Measurements from ENCODE around the gene SLC25A21. TPM values are rescaled to one million over a fixed set of nuclear protein-coding genes. Genes with fewer than 3 reads are reported as not detected.

The SLC25A21 gene
- total and polyA plus RNA-seq, 10 of the 15 experiments (the other 5 are each of a cell fraction or from before 2014, with no cell fraction given) = 0.06 to 0.72 (median 0.17) TPM; not detected in 3

DNA sequence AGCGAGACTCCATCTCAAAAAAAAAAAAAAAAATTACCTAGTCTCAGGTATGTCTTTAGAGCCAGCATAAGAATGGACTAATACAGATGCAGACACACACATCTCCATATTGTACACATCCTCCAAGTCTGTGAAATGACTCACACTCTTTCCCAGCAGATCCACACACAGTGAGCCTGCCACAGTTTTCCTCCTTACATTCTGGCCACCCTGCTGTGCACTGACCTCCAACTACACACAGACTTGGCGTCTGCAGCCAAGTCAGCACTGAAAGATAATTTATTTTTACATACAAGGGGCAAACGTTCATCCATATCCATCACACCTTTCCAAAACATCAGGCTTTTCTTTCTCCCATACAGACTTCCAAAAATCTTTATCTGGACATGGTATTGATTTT lies 115.9 kb downstream of the SLC25A21 start:
- WGBS (ENCODE audit: insufficient coverage, insufficient replicate concordance, low lambda C conversion rate, missing lambda C conversion rate) = 7% methylated on average over 2 of the region's 3 CpGs
- no peak for FAIRE-seq
- POLR2A ChIA-PET = interaction anchor here (0.6 kb wide), 1 partner anchor 824 kb away, joined by 4 read pairs; no protein-coding TSS in a partner anchor
- no peaks in the 10 kb centered on the region for H4K20me1 ChIP-seq (ENCODE audit: control insufficient read depth, insufficient read depth)
- RAD21 ChIA-PET (ENCODE audit: unreplicated experiment) = no interaction called here
- H3K4me2 ChIP-seq (ENCODE audit: control insufficient read depth, insufficient read depth) = no peak overlapping the region
- no peak overlapping the region for H3K4me3 ChIP-seq
- no peak for TF ChIP-seq TCF12 (IDR thresholded peaks at IDR 0.05; ENCODE audit: low read depth, low read length)
- TF ChIP-seq, protein P1, sequence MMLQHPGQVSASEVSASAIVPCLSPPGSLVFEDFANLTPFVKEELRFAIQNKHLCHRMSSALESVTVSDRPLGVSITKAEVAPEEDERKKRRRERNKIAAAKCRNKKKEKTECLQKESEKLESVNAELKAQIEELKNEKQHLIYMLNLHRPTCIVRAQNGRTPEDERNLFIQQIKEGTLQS (IDR thresholded peaks at IDR 0.05; ENCODE audit: borderline replicate concordance, extremely low read depth, low read depth, low read length) = no peak
- no peak for TF ChIP-seq RAD21 (IDR thresholded peaks at IDR 0.05; ENCODE audit: insufficient read depth, low read depth, low read length)
- no peak for TF ChIP-seq NFYA (IDR thresholded peaks at IDR 0.05; ENCODE audit: borderline replicate concordance, low read depth, low read length)
- no peak for TF ChIP-seq SMC3 (IDR thresholded peaks at IDR 0.05; ENCODE audit: borderline replicate concordance, low read length)
- no peak for TF ChIP-seq CREM (IDR thresholded peaks at IDR 0.05; ENCODE audit: low read depth)
- no peak for TF ChIP-seq CBFB (IDR thresholded peaks at IDR 0.05; ENCODE audit: low read depth)
- TF ChIP-seq NRF1 (conservative IDR thresholded peaks at IDR 0.05; ENCODE audit: low read depth, low read length) = no peak
- TF ChIP-seq TBL1XR1 (IDR thresholded peaks at IDR 0.05; ENCODE audit: low read depth, low read length) = no peak
- TF ChIP-seq, protein P2, sequence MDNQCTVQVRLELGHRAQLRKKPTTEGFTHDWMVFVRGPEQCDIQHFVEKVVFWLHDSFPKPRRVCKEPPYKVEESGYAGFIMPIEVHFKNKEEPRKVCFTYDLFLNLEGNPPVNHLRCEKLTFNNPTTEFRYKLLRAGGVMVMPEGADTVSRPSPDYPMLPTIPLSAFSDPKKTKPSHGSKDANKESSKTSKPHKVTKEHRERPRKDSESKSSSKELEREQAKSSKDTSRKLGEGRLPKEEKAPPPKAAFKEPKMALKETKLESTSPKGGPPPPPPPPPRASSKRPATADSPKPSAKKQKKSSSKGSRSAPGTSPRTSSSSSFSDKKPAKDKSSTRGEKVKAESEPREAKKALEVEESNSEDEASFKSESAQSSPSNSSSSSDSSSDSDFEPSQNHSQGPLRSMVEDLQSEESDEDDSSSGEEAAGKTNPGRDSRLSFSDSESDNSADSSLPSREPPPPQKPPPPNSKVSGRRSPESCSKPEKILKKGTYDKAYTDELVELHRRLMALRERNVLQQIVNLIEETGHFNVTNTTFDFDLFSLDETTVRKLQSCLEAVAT (IDR thresholded peaks at IDR 0.05) = no peak
- TF ChIP-seq WRNIP1 (IDR thresholded peaks at IDR 0.05; ENCODE audit: borderline replicate concordance, low read depth, low read length) = no peak
- TF ChIP-seq HDGF (IDR thresholded peaks at IDR 0.05) = no peak
- TF ChIP-seq TCF3 (IDR thresholded peaks at IDR 0.05; ENCODE audit: borderline replicate concordance, insufficient read depth, low read depth, low read length) = no peak
- TF ChIP-seq, protein P3, sequence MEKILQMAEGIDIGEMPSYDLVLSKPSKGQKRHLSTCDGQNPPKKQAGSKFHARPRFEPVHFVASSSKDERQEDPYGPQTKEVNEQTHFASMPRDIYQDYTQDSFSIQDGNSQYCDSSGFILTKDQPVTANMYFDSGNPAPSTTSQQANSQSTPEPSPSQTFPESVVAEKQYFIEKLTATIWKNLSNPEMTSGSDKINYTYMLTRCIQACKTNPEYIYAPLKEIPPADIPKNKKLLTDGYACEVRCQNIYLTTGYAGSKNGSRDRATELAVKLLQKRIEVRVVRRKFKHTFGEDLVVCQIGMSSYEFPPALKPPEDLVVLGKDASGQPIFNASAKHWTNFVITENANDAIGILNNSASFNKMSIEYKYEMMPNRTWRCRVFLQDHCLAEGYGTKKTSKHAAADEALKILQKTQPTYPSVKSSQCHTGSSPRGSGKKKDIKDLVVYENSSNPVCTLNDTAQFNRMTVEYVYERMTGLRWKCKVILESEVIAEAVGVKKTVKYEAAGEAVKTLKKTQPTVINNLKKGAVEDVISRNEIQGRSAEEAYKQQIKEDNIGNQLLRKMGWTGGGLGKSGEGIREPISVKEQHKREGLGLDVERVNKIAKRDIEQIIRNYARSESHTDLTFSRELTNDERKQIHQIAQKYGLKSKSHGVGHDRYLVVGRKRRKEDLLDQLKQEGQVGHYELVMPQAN (conservative IDR thresholded peaks at IDR 0.05) = no peak
- no peak for TF ChIP-seq SREBF2 (IDR thresholded peaks at IDR 0.05; ENCODE audit: low read length)
- TF ChIP-seq MTA2 (IDR thresholded peaks at IDR 0.05; ENCODE audit: low read depth) = no peak
- no peak for TF ChIP-seq EP300 (IDR thresholded peaks at IDR 0.05; ENCODE audit: borderline replicate concordance in 1 of 2, control insufficient read depth in 1 of 2, low read depth in 2 of 2, low read length in 2 of 2)
- TF ChIP-seq SIN3A (IDR thresholded peaks at IDR 0.05; ENCODE audit: low read depth, low read length) = no peak
- no peak for TF ChIP-seq SMAD1 (IDR thresholded peaks at IDR 0.05; ENCODE audit: low read depth, partially characterized antibody)
- ATAC-seq = no peak
- BruUV-seq (replicated peaks) = no TSS peak
- no peaks in the 10 kb centered on the region for H3K36me3 ChIP-seq (ENCODE audit: control insufficient read depth in 2 of 2, insufficient read depth in 2 of 2, low read length in 1 of 2)
- no peaks in the 10 kb centered on the region for H3K4me1 ChIP-seq (ENCODE audit: control insufficient read depth, insufficient read depth, low read length)
- no peak overlapping the region for H2AFZ ChIP-seq (ENCODE audit: control insufficient read depth, low read depth, low read length)
- H3K27me3 ChIP-seq (replicated peaks in 1 of 2; ENCODE audit: control insufficient read depth in 2 of 2, insufficient read depth in 2 of 2, low read length in 1 of 2) = no peaks in the 10 kb centered on the region
- in situ Hi-C loops (cut with MboI) = no loop called here
- no peak for DNase-seq (ENCODE audit: low read depth, low spot score)
- H3K9me3 ChIP-seq (replicated peaks; ENCODE audit: control insufficient read depth, insufficient read depth, low read length) = no peaks in the 10 kb centered on the region
- H3K79me2 ChIP-seq (ENCODE audit: control insufficient read depth, insufficient read depth, low read length) = no peaks in the 10 kb centered on the region
- no peak overlapping the region for H3K27ac ChIP-seq (ENCODE audit: control insufficient read depth, insufficient read depth)
- no peak overlapping the region for H3K9ac ChIP-seq (ENCODE audit: control insufficient read depth, insufficient read depth, low read length)
- CTCF ChIA-PET = no interaction called here
- intact Hi-C loops (cut with micrococcal nuclease; ENCODE audit: unreplicated experiment) = no loop called here
- SMC1A ChIA-PET (ENCODE audit: uncharacterized antibody, unreplicated experiment) = no interaction called here

All from GM12878 (cell line).